ENCODE measurements around the gene ACTC1.

DNA sequence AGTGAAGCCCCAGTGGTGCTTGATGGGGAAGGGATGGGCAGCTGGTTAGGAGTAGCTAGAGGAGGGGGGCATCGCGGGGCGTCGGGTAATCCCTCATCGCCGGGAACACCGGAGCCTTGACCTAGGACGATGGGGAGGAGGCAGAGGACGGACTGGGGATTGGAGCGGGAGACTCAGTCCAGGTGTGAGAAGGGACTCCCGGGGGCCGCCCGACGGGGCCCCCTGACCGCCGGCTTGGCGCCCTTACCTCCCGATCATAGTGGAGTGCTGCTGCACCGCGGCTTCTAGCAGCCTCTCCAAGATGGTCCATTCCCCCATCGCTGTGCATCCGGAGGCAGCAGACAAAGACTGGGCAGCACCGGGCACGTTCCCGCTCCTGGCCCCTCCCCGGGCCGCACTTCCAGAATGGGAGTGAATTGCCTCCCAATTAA lies 41.2 kb downstream of the ACTC1 start:
- TF ChIP-seq, protein P1, sequence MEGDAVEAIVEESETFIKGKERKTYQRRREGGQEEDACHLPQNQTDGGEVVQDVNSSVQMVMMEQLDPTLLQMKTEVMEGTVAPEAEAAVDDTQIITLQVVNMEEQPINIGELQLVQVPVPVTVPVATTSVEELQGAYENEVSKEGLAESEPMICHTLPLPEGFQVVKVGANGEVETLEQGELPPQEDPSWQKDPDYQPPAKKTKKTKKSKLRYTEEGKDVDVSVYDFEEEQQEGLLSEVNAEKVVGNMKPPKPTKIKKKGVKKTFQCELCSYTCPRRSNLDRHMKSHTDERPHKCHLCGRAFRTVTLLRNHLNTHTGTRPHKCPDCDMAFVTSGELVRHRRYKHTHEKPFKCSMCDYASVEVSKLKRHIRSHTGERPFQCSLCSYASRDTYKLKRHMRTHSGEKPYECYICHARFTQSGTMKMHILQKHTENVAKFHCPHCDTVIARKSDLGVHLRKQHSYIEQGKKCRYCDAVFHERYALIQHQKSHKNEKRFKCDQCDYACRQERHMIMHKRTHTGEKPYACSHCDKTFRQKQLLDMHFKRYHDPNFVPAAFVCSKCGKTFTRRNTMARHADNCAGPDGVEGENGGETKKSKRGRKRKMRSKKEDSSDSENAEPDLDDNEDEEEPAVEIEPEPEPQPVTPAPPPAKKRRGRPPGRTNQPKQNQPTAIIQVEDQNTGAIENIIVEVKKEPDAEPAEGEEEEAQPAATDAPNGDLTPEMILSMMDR (IDR thresholded peaks at IDR 0.05; ENCODE audit: low read depth, low read length): no peak
- no peak for TF ChIP-seq EZH2phosphoT487 (IDR thresholded peaks at IDR 0.05; ENCODE audit: low read depth)
